22Rv1 (cell line): ENCODE data around the gene ATP2B3.

ENCODE experiments used
- ZFX ChIP-seq: fragments of 450-650 bp; IDR thresholded peaks from 2 replicates; pipeline ENCODE4 v1.6.1; 2017; ENCODE audit warnings: antibody characterized with exemption, borderline replicate concordance
- TF ChIP-seq, protein P1 (sequence below): fragments of 450-650 bp; IDR thresholded peaks from 2 replicates; pipeline ENCODE4 v1.5.1; 2017; ENCODE audit warnings: mild to moderate bottlenecking

DNA sequence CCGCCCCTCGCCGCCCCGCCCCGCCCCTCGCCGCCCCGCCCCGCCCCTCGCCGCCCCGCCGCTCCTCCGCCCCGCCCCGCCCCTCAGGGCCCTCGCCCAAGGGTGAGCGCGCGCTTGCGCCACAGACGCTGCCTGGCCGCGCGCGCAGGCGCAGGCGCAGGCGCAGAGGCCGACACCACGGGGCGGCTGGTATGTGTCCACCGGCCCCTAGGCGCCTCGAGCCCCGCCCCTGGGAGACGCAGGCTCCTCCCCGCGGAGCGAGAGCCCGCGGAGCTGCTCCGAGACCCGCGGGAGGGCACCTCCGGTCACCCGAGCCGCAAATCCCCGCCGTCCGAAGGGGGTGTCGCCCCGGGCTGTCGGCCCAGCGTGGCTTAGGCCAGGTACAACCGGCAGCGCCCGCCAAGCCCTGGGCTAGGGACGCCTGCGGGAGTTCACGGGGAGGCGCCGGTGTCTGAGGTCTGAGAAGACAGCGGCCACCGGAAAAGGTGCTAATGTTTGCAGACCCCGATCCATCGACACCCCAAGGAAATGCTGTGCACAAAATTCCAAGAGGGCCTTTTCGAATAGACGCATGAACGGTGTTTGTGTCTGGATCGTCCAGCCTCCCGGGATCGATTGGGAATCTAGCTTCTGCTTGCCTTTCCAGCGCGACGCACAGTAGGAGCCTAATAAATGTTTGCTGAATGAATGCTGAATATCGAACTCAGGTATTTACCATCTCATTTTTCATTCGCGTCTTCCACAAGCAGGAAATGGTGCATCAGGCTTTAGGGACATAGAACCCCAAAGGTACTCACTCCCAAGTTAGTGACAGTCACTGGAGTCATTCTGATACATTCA, 82.0 kb downstream of the ATP2B3 start:
- TF ChIP-seq, protein P1, sequence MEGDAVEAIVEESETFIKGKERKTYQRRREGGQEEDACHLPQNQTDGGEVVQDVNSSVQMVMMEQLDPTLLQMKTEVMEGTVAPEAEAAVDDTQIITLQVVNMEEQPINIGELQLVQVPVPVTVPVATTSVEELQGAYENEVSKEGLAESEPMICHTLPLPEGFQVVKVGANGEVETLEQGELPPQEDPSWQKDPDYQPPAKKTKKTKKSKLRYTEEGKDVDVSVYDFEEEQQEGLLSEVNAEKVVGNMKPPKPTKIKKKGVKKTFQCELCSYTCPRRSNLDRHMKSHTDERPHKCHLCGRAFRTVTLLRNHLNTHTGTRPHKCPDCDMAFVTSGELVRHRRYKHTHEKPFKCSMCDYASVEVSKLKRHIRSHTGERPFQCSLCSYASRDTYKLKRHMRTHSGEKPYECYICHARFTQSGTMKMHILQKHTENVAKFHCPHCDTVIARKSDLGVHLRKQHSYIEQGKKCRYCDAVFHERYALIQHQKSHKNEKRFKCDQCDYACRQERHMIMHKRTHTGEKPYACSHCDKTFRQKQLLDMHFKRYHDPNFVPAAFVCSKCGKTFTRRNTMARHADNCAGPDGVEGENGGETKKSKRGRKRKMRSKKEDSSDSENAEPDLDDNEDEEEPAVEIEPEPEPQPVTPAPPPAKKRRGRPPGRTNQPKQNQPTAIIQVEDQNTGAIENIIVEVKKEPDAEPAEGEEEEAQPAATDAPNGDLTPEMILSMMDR, result no peak
- no peak for TF ChIP-seq ZFX
